RPMI8226 (cell line): ENCODE data around the gene NATD1.
A peak's percentile ranks its signal among the peaks of the same experiment; 100 is the strongest.

ENCODE experiments used
- DNase-seq: peaks from one replicate; pipeline ENCODE4 v3.0.0-alpha.2; 2015

The NATD1 gene

GRCh38 chr17:21252796-21253645, at the start of gene NATD1:
Gene NATD1 (minus strand): TSS chr17:21253410. CDS start chr17:21253264, 146 bp downstream.
- DNase-seq = peak; percentile 83

GRCh38 chr17:21301593-21302550, 48.7 kb upstream of the NATD1 start:
- peak; percentile 89 for DNase-seq

DNA sequence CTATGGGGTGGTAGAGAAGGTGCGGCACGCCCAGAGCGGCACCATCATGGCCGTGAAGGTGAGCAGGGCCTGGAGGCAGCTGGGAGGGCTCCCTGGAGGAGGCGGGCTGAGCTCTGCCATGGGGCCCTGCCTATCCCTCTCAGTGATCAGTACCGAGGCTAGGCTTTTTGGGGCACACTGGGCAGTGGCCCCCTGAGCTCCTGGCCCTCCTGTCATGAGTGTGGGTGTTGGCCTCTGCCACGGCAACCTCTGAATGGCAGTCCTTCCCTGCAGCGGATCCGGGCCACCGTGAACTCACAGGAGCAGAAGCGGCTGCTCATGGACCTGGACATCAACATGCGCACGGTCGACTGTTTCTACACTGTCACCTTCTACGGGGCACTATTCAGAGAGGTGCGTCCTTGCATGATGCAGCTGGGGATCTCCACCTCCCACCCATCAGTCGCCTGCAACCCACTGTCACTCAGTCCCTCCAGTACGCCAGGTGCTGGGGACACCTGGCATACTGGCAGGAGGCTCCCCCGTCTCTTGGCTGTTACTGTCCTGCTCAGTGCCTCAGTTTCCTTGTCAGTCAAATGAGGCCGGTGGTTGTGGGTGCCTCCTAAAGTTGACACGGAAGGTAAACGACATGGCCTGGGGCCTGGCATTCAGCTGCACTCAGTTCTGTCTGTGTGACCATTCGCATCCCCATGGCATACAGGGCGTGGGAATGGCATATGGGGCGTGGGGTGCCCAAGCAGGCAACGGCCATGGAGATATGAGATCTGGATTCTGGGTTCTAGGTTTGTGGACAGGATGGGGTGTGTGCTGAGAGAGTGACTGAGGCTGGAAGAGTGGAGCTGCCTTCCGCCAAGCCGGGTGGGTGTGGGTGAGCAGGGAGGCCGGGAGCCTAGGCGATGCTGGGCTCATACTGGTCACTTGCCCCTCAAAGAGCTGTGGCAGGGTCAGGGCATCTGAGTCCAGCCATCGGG, 47.7 kb upstream of the NATD1 start:
- DNase-seq = peak; percentile 49

GRCh38 chr17:21299981-21300600, 46.9 kb upstream of the NATD1 start:
- DNase-seq = peak; percentile 97

- peak; percentile 51 for DNase-seq
Observed at GRCh38 chr17:21298983-21299519, 45.8 kb upstream of the NATD1 start.

- DNase-seq = peak; percentile 63
Observed at GRCh38 chr17:21298056-21298982, 45.1 kb upstream of the NATD1 start.

- peak; percentile 96 for DNase-seq
Observed at GRCh38 chr17:21297597-21297996, 44.4 kb upstream of the NATD1 start.

GRCh38 chr17:21297026-21297520, 43.9 kb upstream of the NATD1 start:
- DNase-seq = no peak

DNA sequence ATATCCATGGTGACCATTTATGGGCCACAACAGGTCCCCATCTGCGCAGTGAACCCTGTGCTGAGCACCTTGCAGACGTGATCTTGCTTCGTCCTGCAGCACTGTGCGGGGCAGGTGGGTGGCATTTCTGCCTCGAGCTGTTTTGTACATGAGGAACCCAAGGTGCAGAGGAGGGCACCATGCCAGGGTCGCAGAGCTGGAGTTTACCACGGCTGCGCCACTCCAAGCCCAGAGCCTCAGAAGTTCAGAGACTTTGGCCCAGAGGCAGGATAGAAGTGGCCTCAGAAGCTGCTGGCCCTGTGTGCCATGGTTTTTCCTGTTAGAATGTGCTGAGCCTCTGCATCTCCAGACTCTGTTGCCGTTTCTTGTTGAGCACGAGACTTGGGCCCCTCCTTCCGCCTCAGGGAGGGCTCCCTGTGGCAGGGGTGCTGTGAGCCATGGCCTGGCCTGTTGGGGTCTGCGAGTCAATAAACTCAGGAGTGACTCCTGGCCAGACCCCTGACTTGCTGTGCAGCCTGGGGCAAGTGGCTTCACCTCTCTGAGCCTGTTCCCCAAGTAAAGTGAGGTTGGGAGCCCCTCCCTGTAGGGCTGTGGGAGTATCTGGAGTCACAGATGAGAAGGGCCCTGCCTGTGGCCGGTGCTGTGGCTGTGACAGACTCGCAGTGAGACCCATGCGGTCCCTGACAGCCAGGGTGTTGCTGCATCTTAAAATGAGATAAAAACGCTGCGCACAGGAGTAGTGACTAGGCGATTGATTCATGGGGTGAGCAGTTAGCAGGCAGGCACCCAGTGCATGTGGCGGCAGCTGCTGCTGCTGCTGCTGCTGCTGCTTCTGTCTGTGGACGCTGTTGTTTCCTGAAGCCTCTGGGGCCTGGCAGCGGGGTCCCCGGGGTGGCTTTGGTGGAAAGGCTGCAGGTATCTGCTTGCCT, 43.2 kb upstream of the NATD1 start:
- peak; percentile 97 for DNase-seq

DNA sequence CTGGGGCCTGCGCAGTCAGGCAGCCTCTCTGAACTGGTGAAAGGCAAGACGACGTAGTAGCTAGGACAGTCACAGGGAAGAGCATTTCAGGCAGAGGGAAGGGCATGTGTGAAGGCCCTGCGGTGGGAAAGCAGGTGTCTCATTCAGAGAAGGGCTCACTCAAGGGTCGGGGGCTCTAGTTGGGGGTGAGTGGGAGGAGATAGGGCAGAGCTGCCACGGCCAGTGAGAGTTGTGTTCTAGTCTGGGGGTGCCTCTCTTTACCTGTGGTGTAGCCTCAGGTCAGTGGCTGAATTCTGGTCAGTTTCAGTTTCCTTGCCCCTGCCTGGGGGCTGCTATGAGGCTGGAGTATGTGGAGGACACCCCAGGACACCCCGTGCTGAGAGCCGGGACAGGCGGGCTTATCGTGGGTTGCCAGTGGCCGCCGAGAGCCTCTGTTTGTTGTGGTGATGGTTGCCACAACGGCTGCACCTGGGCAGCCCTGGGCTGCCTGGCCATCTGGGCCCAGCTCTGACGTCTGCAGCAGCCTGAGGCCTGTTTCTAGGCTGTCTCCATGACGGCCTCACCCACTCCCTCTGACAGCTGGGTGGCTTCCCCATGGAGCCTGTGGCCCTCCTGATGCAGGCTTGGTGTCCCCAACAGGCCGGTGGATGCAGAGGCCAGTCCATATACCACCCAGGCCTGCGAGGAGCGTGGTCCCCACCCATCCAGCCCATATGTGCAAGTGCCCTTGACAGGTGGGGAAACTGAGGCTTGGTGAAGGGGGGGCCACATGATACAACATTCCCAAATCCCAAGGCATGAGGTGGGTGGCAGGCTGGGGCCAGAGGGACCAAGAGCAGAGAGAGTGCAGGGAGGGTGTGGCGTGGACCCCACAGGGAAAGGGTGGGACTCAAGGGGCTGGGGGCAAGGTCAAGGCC, 42.1 kb upstream of the NATD1 start:
- peak; percentile 92 for DNase-seq

GRCh38 chr17:21294321-21295035, 41.3 kb upstream of the NATD1 start:
- no peak for DNase-seq

- DNase-seq = no peak
Observed at GRCh38 chr17:21293831-21294210, 40.6 kb upstream of the NATD1 start.

DNA sequence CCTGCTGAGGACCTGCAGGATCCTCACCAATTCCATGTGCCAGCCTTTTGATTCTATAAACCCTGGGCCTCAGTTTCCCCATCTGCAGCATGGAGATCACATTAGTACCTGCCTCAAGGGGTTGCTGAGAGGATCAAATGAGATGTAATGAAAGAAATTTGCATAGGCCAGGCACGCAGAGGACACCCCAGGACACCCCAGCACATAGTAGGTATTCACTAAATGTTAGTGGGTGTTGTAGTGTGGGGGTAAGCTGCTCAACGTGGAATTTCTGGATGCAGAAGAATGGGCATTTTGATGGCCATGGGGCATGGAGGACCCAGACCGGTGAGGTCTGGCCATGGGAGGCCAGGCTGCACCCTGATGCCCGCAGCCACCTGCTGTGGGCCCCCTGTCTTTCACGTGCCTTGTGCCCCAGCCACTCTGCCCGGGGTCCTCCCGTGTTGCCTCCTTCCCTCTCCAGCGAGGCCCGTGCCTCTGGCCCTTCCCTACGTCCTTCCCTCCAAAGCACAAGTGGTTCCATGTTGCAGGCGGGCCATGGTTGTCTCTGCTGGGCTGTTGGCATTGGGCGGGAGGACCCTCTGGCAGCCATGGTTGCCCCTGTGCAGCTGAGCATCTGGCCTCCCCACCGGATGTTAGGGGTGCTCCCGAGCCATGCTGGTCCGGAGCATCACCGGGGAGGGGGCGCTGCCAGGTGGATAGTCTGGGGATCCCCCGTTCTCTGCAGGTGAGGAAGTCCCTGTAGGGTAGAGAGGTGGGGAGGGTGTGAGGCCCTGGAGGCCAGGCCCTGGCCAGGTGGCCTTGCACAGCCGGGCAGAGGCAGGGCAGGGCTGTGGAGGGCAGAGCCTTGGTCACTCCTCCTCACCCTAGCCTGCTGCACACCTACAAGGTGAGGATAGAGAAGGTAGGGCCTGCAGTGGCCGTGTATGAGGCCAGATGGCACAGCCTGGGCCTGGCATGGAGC, 39.9 kb upstream of the NATD1 start:
- no peak for DNase-seq

DNA sequence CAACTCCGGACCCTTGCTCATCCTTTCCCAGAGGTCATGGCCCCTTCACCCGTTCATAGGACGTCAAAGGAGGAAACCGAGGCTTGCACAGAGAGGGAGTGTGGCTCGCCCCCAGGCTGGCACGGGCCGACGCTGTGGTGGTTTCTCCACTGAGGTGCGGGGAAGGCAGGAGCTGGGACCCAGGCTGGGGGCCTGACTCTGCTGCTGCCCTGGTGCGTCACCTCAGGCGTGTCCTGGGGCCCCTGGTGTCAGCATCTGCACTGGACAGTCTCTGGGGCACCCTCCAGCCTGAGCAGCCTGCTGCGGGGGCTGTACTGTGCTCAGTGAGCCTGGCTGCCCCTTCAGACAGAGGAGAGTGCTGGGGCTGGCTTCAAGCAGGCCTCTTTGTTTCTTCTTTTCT, 38.7 kb upstream of the NATD1 start:
- DNase-seq = no peak

DNA sequence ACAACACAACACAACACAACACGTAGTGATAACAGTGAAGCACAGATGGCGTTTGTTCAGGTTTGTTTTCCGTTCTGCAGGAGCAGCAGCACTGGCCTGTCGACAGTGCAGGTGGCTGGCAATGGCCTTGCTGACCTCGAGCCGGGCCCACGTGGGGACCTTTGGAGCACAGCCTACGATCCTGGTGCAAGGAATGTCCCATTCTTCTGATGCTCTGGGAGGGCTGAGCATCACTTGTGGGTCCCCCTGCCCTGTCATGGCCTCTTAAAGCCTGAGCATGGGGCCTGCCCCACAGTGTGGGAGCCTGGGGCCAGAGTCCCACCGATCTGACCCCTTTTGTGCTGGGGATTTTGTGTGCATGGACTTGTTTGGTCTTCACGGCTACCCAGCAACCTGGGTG, 38.1 kb upstream of the NATD1 start:
- no peak for DNase-seq
